Stimulated activated naive B cell treated with anti-CD40 and anti-IgM and Interleukin-4, amounts not matched to agents 10 μg/mL and 1 μg/mL and 100 μg/mL, for 72 hours (primary cell): ENCODE measurements around the gene AOC1.

Source experiments
- ATAC-seq, 2 donors: fragments of 150-1000 bp; cut with Tn5 transposase; replicated peaks; 2 replicates each; pipeline ENCODE4 v1.10.0; 2021; ENCODE audit warnings: moderate library complexity in 1 of 2
- DNase-seq: peaks from one replicate; pipeline ENCODE4 v3.0.0; 2021
- H3K27ac Mint-ChIP-seq: one replicate; pipeline ENCODE4 v1.8.0; 2022; ENCODE audit warnings: mild to moderate bottlenecking, mixed read lengths
- H3K27me3 Mint-ChIP-seq, 2 donors: one replicate each; pipeline ENCODE4 v1.8.0; 2022; ENCODE audit warnings: mixed read lengths in 2 of 2
- H3K36me3 Mint-ChIP-seq, 2 donors: one replicate each; pipeline ENCODE4 v1.8.0; 2022; ENCODE audit warnings: mixed read lengths in 2 of 2, mild to moderate bottlenecking in 1 of 2
- H3K4me1 Mint-ChIP-seq, 2 donors: one replicate each; pipeline ENCODE4 v1.8.0; 2022; ENCODE audit warnings: mixed read lengths in 2 of 2, mild to moderate bottlenecking in 1 of 2
- H3K4me3 Mint-ChIP-seq, 2 donors: one replicate each; pipeline ENCODE4 v1.8.0; 2022; ENCODE audit warnings: mild to moderate bottlenecking in 2 of 2, mixed read lengths in 2 of 2, moderate library complexity in 1 of 2
- H3K9me3 Mint-ChIP-seq, 2 donors: one replicate each; pipeline ENCODE4 v1.8.0; 2022; ENCODE audit warnings: mixed read lengths in 2 of 2, mild to moderate bottlenecking in 1 of 2

Gene AOC1

GRCh38 chr7:150857276-150858055, 5.1 kb downstream of the AOC1 start:
- H3K4me3 Mint-ChIP-seq, result no peak overlapping the region
- H3K27ac Mint-ChIP-seq, result no peak overlapping the region
- no peaks in the 10 kb centered on the region for H3K4me1 Mint-ChIP-seq
- H3K9me3 Mint-ChIP-seq, result no peaks in the 10 kb centered on the region
- ATAC-seq (no peak), DNase-seq (no peak)
- H3K27me3 Mint-ChIP-seq, result peaks cover 12 to 20% of the 10 kb centered on the region in 2 donors
- H3K36me3 Mint-ChIP-seq, result no peaks in the 10 kb centered on the region

GRCh38 chr7:150858236-150859197, 6.2 kb downstream of the AOC1 start:
- no peak overlapping the region for H3K4me3 Mint-ChIP-seq
- DNase-seq, result no peak
- H3K4me1 Mint-ChIP-seq, result no peaks in the 10 kb centered on the region
- H3K9me3 Mint-ChIP-seq, result no peaks in the 10 kb centered on the region
- peaks cover 10 to 14% of the 10 kb centered on the region in 2 donors for H3K27me3 Mint-ChIP-seq
- no peak overlapping the region for H3K27ac Mint-ChIP-seq
- ATAC-seq, result no peak
- no peaks in the 10 kb centered on the region for H3K36me3 Mint-ChIP-seq

- H3K4me3 Mint-ChIP-seq, result no peak overlapping the region
- H3K27ac Mint-ChIP-seq, result no peak overlapping the region
- H3K27me3 Mint-ChIP-seq, result peaks cover 9 to 10% of the 10 kb centered on the region in 2 donors
- no peaks in the 10 kb centered on the region for H3K4me1 Mint-ChIP-seq
- no peaks in the 10 kb centered on the region for H3K9me3 Mint-ChIP-seq
- no peaks in the 10 kb centered on the region for H3K36me3 Mint-ChIP-seq
- ATAC-seq, result no peak
- DNase-seq, result no peak
Observed at GRCh38 chr7:150860291-150860977, 8.1 kb downstream of the AOC1 start.

- H3K27ac Mint-ChIP-seq, result no peak overlapping the region
- peaks cover 8 to 10% of the 10 kb centered on the region in 2 donors for H3K27me3 Mint-ChIP-seq
- no peaks in the 10 kb centered on the region for H3K4me1 Mint-ChIP-seq
- DNase-seq (no peak), ATAC-seq (no peak)
- no peak overlapping the region for H3K4me3 Mint-ChIP-seq
- H3K36me3 Mint-ChIP-seq, result no peaks in the 10 kb centered on the region
- H3K9me3 Mint-ChIP-seq, result no peaks in the 10 kb centered on the region
Observed at GRCh38 chr7:150860978-150861295, 8.6 kb downstream of the AOC1 start.

GRCh38 chr7:150862356-150862755, 10.0 kb downstream of the AOC1 start:
- no peak overlapping the region for H3K27ac Mint-ChIP-seq
- no peak for DNase-seq
- H3K4me3 Mint-ChIP-seq, result no peak overlapping the region
- ATAC-seq, result no peak
- peaks cover 5 to 11% of the 10 kb centered on the region in 2 donors for H3K27me3 Mint-ChIP-seq
- no peaks in the 10 kb centered on the region for H3K36me3 Mint-ChIP-seq
- H3K4me1 Mint-ChIP-seq, result no peaks in the 10 kb centered on the region
- no peaks in the 10 kb centered on the region for H3K9me3 Mint-ChIP-seq

GRCh38 chr7:150863946-150864345, 11.6 kb downstream of the AOC1 start:
- no peak for DNase-seq
- Mint-ChIP-seq H3K27me3 (peaks cover 19 to 23% of the 10 kb centered on the region in 2 donors), H3K4me1 (no peaks in the 10 kb centered on the region), H3K27ac (no peak overlapping the region), H3K9me3 (no peaks in the 10 kb centered on the region), H3K36me3 (no peaks in the 10 kb centered on the region), H3K4me3 (no peak overlapping the region)
- ATAC-seq, result no peak

GRCh38 chr7:150866932-150867564, 14.7 kb downstream of the AOC1 start:
- no peaks in the 10 kb centered on the region for H3K4me1 Mint-ChIP-seq
- ATAC-seq (no peak), DNase-seq (no peak)
- peaks cover 0 to 3% of the 10 kb centered on the region in 2 donors for H3K9me3 Mint-ChIP-seq
- H3K36me3 Mint-ChIP-seq, result no peaks in the 10 kb centered on the region
- H3K27me3 Mint-ChIP-seq, result peaks cover 24 to 42% of the 10 kb centered on the region in 2 donors
- H3K27ac Mint-ChIP-seq, result no peak overlapping the region
- H3K4me3 Mint-ChIP-seq, result no peak overlapping the region

- Mint-ChIP-seq H3K27me3 (peaks cover 24 to 45% of the 10 kb centered on the region in 2 donors), H3K4me3 (no peak overlapping the region), H3K36me3 (no peaks in the 10 kb centered on the region), H3K27ac (no peak overlapping the region), H3K9me3 (peaks cover 0 to 3% of the 10 kb centered on the region in 2 donors), H3K4me1 (no peaks in the 10 kb centered on the region)
- ATAC-seq (no peak), DNase-seq (no peak)
Observed at GRCh38 chr7:150867605-150868004, 15.3 kb downstream of the AOC1 start.

- H3K36me3 Mint-ChIP-seq, result no peaks in the 10 kb centered on the region
- H3K4me1 Mint-ChIP-seq, result no peaks in the 10 kb centered on the region
- no peak overlapping the region for H3K4me3 Mint-ChIP-seq
- peaks cover 0 to 3% of the 10 kb centered on the region in 2 donors for H3K9me3 Mint-ChIP-seq
- peaks cover 23 to 51% of the 10 kb centered on the region in 2 donors for H3K27me3 Mint-ChIP-seq
- no peak overlapping the region for H3K27ac Mint-ChIP-seq
- DNase-seq, result no peak
- ATAC-seq, result no peak
Observed at GRCh38 chr7:150869467-150869866, 17.1 kb downstream of the AOC1 start.

GRCh38 chr7:150871601-150872000, 19.3 kb downstream of the AOC1 start:
- peaks cover 27 to 62% of the 10 kb centered on the region in 2 donors for H3K27me3 Mint-ChIP-seq
- H3K4me1 Mint-ChIP-seq, result peaks cover 0 to 5% of the 10 kb centered on the region in 2 donors
- H3K27ac Mint-ChIP-seq, result no peak overlapping the region
- ATAC-seq, result no peak
- H3K9me3 Mint-ChIP-seq, result peaks cover 0 to 3% of the 10 kb centered on the region in 2 donors
- no peaks in the 10 kb centered on the region for H3K36me3 Mint-ChIP-seq
- DNase-seq, result no peak
- no peak overlapping the region for H3K4me3 Mint-ChIP-seq

- Mint-ChIP-seq H3K27ac (no peak overlapping the region), H3K9me3 (peaks cover 7 to 9% of the 10 kb centered on the region in 2 donors), H3K27me3 (peaks cover 24 to 60% of the 10 kb centered on the region in 2 donors), H3K4me3 (no peak overlapping the region), H3K36me3 (no peaks in the 10 kb centered on the region), H3K4me1 (peaks cover 0 to 5% of the 10 kb centered on the region in 2 donors)
- ATAC-seq (no peak), DNase-seq (no peak)
Observed at GRCh38 chr7:150874401-150875198, 22.3 kb downstream of the AOC1 start.

- Mint-ChIP-seq H3K36me3 (peaks cover under 1 to 9% of the 10 kb centered on the region in 2 donors), H3K4me3 (no peak overlapping the region), H3K27ac (no peak overlapping the region), H3K4me1 (peaks cover 0 to 5% of the 10 kb centered on the region in 2 donors), H3K9me3 (peaks cover 16 to 18% of the 10 kb centered on the region in 2 donors), H3K27me3 (peaks cover 27 to 49% of the 10 kb centered on the region in 2 donors)
- ATAC-seq, result no peak
- DNase-seq, result no peak
Observed at GRCh38 chr7:150875791-150876190, 23.5 kb downstream of the AOC1 start.

- peaks cover 27 to 41% of the 10 kb centered on the region in 2 donors for H3K27me3 Mint-ChIP-seq
- H3K36me3 Mint-ChIP-seq, result peaks cover 2 to 11% of the 10 kb centered on the region in 2 donors
- no peak for DNase-seq
- H3K4me1 Mint-ChIP-seq, result peaks cover 0 to 5% of the 10 kb centered on the region in 2 donors
- H3K9me3 Mint-ChIP-seq, result peaks cover 17 to 23% of the 10 kb centered on the region in 2 donors
- no peak overlapping the region for H3K4me3 Mint-ChIP-seq
- no peak for ATAC-seq
- H3K27ac Mint-ChIP-seq, result no peak overlapping the region
Observed at GRCh38 chr7:150876817-150877526, 24.7 kb downstream of the AOC1 start.
